Measurements from ENCODE around the gene BRSK2. TPM values are rescaled to one million over a fixed set of nuclear protein-coding genes. Genes with fewer than 3 reads are reported as not detected.

The BRSK2 gene
- total and polyA plus RNA-seq, 9 of the 15 experiments (the other 6 are each of a cell fraction or from before 2014, with no cell fraction given): 0.06 to 0.52 (median 0.18) TPM; not detected in 5

- POLR2A ChIA-PET: interaction anchor here (0.5 to 1.2 kb wide), 2 partner anchors 25 to 151 kb away, joined by 3 to 4 read pairs; no protein-coding TSS in a partner anchor
- H3K9me3 ChIP-seq (replicated peaks; ENCODE audit: control insufficient read depth, insufficient read depth, low read depth, low read length): no peaks in the 10 kb centered on the region
- no peak overlapping the region; a peak in 1 of 4 replicates for H3K9ac ChIP-seq (ENCODE audit: insufficient read depth in 1 of 2, low read depth in 2 of 2, low read length in 2 of 2)
- no peaks in the 10 kb centered on the region for H3K9me1 ChIP-seq (ENCODE audit: control insufficient read depth, insufficient read depth, low read length)
- in situ Hi-C loops (cut with MboI): no loop called here
- H4K20me1 ChIP-seq (replicated peaks; ENCODE audit: control insufficient read depth, insufficient read depth, low read length): peaks cover 5% of the 10 kb centered on the region; the same call in 1 of the 2 replicates
- H3K4me3 ChIP-seq: no peak overlapping the region
- H2AFZ ChIP-seq (ENCODE audit: low read depth, low read length): no peak overlapping the region
- intact Hi-C loops (cut with micrococcal nuclease): no loop called here
- peaks cover 22 to 60% of the 10 kb centered on the region in 2 experiments for H3K27me3 ChIP-seq (ENCODE audit: control insufficient read depth in 2 of 2, insufficient read depth in 2 of 2, low read length in 2 of 2)
- CTCF ChIA-PET (ENCODE audit: low intra/inter-chr PET ratio): no interaction called here
- ATAC-seq: no peak
- WGBS (ENCODE audit: insufficient coverage, low coverage, missing lambda C conversion rate): 25% methylated on average over 10 of the region's 10 CpGs
- no peak overlapping the region for H3K27ac ChIP-seq (ENCODE audit: extremely low read depth, low read depth, low read length)
- no peak for DNase-seq (ENCODE audit: extremely low read depth in 1 of 4, low spot score in 3 of 4)
- H3K4me1 ChIP-seq (replicated peaks in 1 of 2; ENCODE audit: control insufficient read depth in 2 of 2, insufficient read depth in 2 of 2, low read length in 2 of 2): no peaks in the 10 kb centered on the region; a peak in 1 of 5 replicates
- no peaks in the 10 kb centered on the region for H3K36me3 ChIP-seq (ENCODE audit: control insufficient read depth, insufficient read depth, low read length)
- H3K4me2 ChIP-seq (ENCODE audit: insufficient read depth, low read length): no peak overlapping the region
- no TSS peak for BruUV-seq (replicated peaks)
- no peak for TF ChIP-seq NUFIP1 (IDR thresholded peaks at IDR 0.05; ENCODE audit: partially characterized antibody)
- TF ChIP-seq E4F1 (CRISPR knock-in tag; IDR thresholded peaks at IDR 0.05; ENCODE audit: borderline replicate concordance): no peak
- no peak for TF ChIP-seq POLR2B (IDR thresholded peaks at IDR 0.05; ENCODE audit: low read depth, partially characterized antibody)
- TF ChIP-seq ELF1 (tag; IDR thresholded peaks at IDR 0.05): no peak
- no peak for TF ChIP-seq MED1 (CRISPR knock-in tag; IDR thresholded peaks at IDR 0.05; ENCODE audit: borderline replicate concordance)
- no peak for TF ChIP-seq CCAR2 (IDR thresholded peaks at IDR 0.05; ENCODE audit: low read depth, low read length)
- no peak for TF ChIP-seq PCBP2 (IDR thresholded peaks at IDR 0.05; ENCODE audit: low read depth, low read length, poor library complexity, severe bottlenecking)
- no peak for TF ChIP-seq PRMT5 (CRISPR knock-in tag; IDR thresholded peaks at IDR 0.05)
- TF ChIP-seq HNRNPLL (IDR thresholded peaks at IDR 0.05; ENCODE audit: low read depth, low read length, poor library complexity, severe bottlenecking): no peak
- no peak for TF ChIP-seq ZNF75A (CRISPR knock-in tag; IDR thresholded peaks at IDR 0.05)
- no peaks in the 10 kb centered on the region for H3K79me2 ChIP-seq (ENCODE audit: control insufficient read depth, insufficient read depth, low read length)
- FAIRE-seq: no peak
Observed at GRCh38 chr11:1342946-1343345, 46.8 kb upstream of the BRSK2 start.

Measured in K562 (cell line).